Endothelial cell of umbilical vein (primary cell): ENCODE results near the gene DCUN1D4. TPM values are rescaled to one million over a fixed set of nuclear protein-coding genes. Genes with fewer than 3 reads are reported as not detected.

Experiments
- BruUV-seq: library from RNA; stranded (reverse); fragments of 400-500 nt; replicated peaks from 2 replicates; lab custom pipeline; 2021; lab: Mats Ljungman, UMichigan
- CTCF ChIA-PET: fragments of 300-600, 350-600 bp; sonication (Branson Sonifier 250); formaldehyde crosslinking; loops from one replicate; lab custom pipeline; 2021; ENCODE audit warnings: antibody characterized with exemption, inconsistent platforms; lab: Charles Lee
- POLR2A ChIA-PET: fragments of 300-600, 350-600 bp; sonication (Branson Sonifier 250); formaldehyde crosslinking; loops from one replicate; lab custom pipeline; 2021; ENCODE audit warnings: antibody characterized with exemption, inconsistent platforms; lab: Charles Lee
- DNase-seq: peaks from one replicate; pipeline ENCODE4 v3.0.0-alpha.2; 2011; ENCODE audit warnings: low read depth, low spot score
- FAIRE-seq: peaks from 2 replicates; lab custom pipeline; 2011; peaks lifted over from hg19 to GRCh38; lab: Jason Lieb, UNC
- H2AFZ ChIP-seq: 2 replicates; pipeline ENCODE4 v1.6.0; 2012; ENCODE audit warnings: low read depth, low read length, control low read depth, inconsistent platforms
- H3K27ac ChIP-seq: 2 replicates; pipeline ENCODE4 v1.5.1; 2011; ENCODE audit warnings: low read depth, mild to moderate bottlenecking, control low read depth, low read length, moderate library complexity; ENCODE audit not compliant: insufficient read depth
- H3K27me3 ChIP-seq, 2 experiments: 2 replicates each; pipeline versions ENCODE4 v1.6.0 to v1.6.1; 2011; ENCODE audit warnings: low read length in 2 of 2, mixed read lengths in 1 of 2; ENCODE audit not compliant: control insufficient read depth in 2 of 2, insufficient read depth in 2 of 2
- H3K36me3 ChIP-seq, 2 experiments: 2 replicates in 1 of 2; 3 replicates in 1 of 2; pipeline ENCODE4 v1.5.1; 2011; ENCODE audit warnings: low read length in 2 of 2, mild to moderate bottlenecking in 1 of 2, moderate library complexity in 1 of 2; ENCODE audit not compliant: control insufficient read depth in 2 of 2, insufficient read depth in 2 of 2; ENCODE audit errors: extremely low read depth in 1 of 2
- H3K4me1 ChIP-seq: 3 replicates; pipeline ENCODE4 v1.5.1; 2011; ENCODE audit warnings: mild to moderate bottlenecking, low read length; ENCODE audit not compliant: control insufficient read depth, insufficient read depth; ENCODE audit errors: extremely low read depth
- H3K4me2 ChIP-seq: 2 replicates; pipeline ENCODE4 v1.6.1; 2011; ENCODE audit warnings: low read length, control low read depth, mixed read lengths; ENCODE audit not compliant: insufficient read depth
- H3K4me3 ChIP-seq, 3 experiments: fragments of 200-600 bp in 1 of 3; sonication (generic), shearing (Covaris generic) in 1 of 3; replicated peaks in 1 of 3; 2 replicates each; pipeline ENCODE4 v1.5.1; 2011 to 2016; ENCODE audit warnings: control low read depth in 3 of 3, low read length in 3 of 3, mild to moderate bottlenecking in 2 of 3, inconsistent platforms in 1 of 3, low read depth in 1 of 3, moderate library complexity in 1 of 3; ENCODE audit not compliant: insufficient read depth in 1 of 3
- H3K79me2 ChIP-seq: 2 replicates; pipeline ENCODE4 v1.6.0; 2012; ENCODE audit warnings: low read length, inconsistent platforms; ENCODE audit not compliant: control insufficient read depth, insufficient read depth
- H3K9ac ChIP-seq: replicated peaks from 2 replicates; pipeline ENCODE3; 2011; ENCODE audit warnings: low read length, control low read depth; ENCODE audit not compliant: insufficient read depth; ENCODE audit errors: extremely low read depth
- H3K9me1 ChIP-seq: replicated peaks from 3 replicates; pipeline ENCODE4 v1.6.0; 2011; ENCODE audit warnings: mild to moderate bottlenecking, low read length; ENCODE audit not compliant: control insufficient read depth, insufficient read depth; ENCODE audit errors: extremely low read depth
- H3K9me3 ChIP-seq: replicated peaks from 2 replicates; pipeline ENCODE4 v1.5.1; 2012; ENCODE audit warnings: low read length, inconsistent platforms; ENCODE audit not compliant: control insufficient read depth, insufficient read depth
- H4K20me1 ChIP-seq: replicated peaks from 2 replicates; pipeline ENCODE3; 2011; ENCODE audit warnings: mild to moderate bottlenecking, low read length; ENCODE audit not compliant: control insufficient read depth, insufficient read depth; ENCODE audit errors: extremely low read depth
- EZH2 ChIP-seq: IDR thresholded peaks from 2 replicates; pipeline ENCODE4 v1.6.1; 2012; ENCODE audit warnings: borderline replicate concordance, low read depth, mild to moderate bottlenecking, moderate library complexity, low read length, inconsistent platforms; ENCODE audit not compliant: severe bottlenecking
- FOS ChIP-seq: IDR thresholded peaks from 2 replicates; pipeline ENCODE4 v1.6.1; 2011; ENCODE audit warnings: mild to moderate bottlenecking, low read length, moderate library complexity, borderline replicate concordance; ENCODE audit not compliant: insufficient read depth
- GATA2 ChIP-seq: IDR thresholded peaks from 2 replicates; pipeline ENCODE4 v1.7.0; 2011; ENCODE audit warnings: low read depth, mild to moderate bottlenecking, moderate library complexity, mixed read lengths, low read length; ENCODE audit not compliant: insufficient read length, insufficient read depth
- JUN ChIP-seq: IDR thresholded peaks from 2 replicates; pipeline ENCODE4 v1.6.1; 2011; ENCODE audit warnings: borderline replicate concordance, low read depth; ENCODE audit not compliant: insufficient read length, insufficient read depth
- MYC ChIP-seq: IDR thresholded peaks from one replicate; pipeline ENCODE4 v1.6.1; 2011; ENCODE audit warnings: mild to moderate bottlenecking, low read depth, low read length
- POLR2A ChIP-seq: IDR thresholded peaks from 2 replicates; pipeline ENCODE4 v1.6.1; 2012; ENCODE audit warnings: low read depth, mild to moderate bottlenecking, control low read depth, low read length
- POLR2AphosphoS5 ChIP-seq: IDR thresholded peaks from 2 replicates; pipeline ENCODE4 v1.6.1; 2012; ENCODE audit warnings: low read depth, mild to moderate bottlenecking, control low read depth, low read length, moderate library complexity; ENCODE audit not compliant: insufficient read depth
- dilution Hi-C: fragments of 300-500 bp; cut with MboI; formaldehyde crosslinking; loops from one replicate; pipeline ENCODE4 v1.15.0; 2019; ENCODE audit warnings: low sequenced_read_pairs; ENCODE audit not compliant: extremely low pct_ligation_motif_present
- intact Hi-C: fragments of 100-400 bp; cut with micrococcal nuclease; formaldehyde crosslinking; loops from one replicate; pipeline ENCODE4 v1.10.0; 2022
- polyA plus RNA-seq, 4 experiments: library from polyadenylated mRNA; depleted of rRNA in 3 of 4; stranded (reverse) in 3 of 4; unstranded in 1 of 4; fragments of >200 nt; gene quantifications; 2 replicates each; pipeline versions ENCODE4 v1.2.1 to v1.2.3, GENCODE V29; 2011 to 2012; ENCODE audit warnings: missing spikeins in 1 of 4
- total RNA-seq: library from RNA; stranded (reverse); gene quantifications from 2 replicates; pipeline ENCODE4 v1.2.3, GENCODE V29; 2021
- TF ChIP-seq, protein P1 (sequence below): IDR thresholded peaks from 2 replicates; pipeline ENCODE4 v1.6.1; 2011; ENCODE audit not compliant: insufficient read depth, insufficient read length
- TF ChIP-seq, protein P2 (sequence below), 2 donors: IDR thresholded peaks; 1 replicate in 1 of 2; 2 replicates in 1 of 2; pipeline ENCODE4 v1.5.1; 2011; ENCODE audit warnings: low read length in 2 of 2, mild to moderate bottlenecking in 2 of 2, moderate library complexity in 2 of 2, control low read depth in 1 of 2, inconsistent platforms in 1 of 2, low read depth in 1 of 2; ENCODE audit not compliant: insufficient read depth in 1 of 2; ENCODE audit errors: extremely low read depth in 1 of 2

Gene DCUN1D4
- total and polyA plus RNA-seq, 2 donors (not counting 3 experiments of a cell fraction or from before 2014, with no cell fraction given) = 24.8 to 50.6 TPM

DNA sequence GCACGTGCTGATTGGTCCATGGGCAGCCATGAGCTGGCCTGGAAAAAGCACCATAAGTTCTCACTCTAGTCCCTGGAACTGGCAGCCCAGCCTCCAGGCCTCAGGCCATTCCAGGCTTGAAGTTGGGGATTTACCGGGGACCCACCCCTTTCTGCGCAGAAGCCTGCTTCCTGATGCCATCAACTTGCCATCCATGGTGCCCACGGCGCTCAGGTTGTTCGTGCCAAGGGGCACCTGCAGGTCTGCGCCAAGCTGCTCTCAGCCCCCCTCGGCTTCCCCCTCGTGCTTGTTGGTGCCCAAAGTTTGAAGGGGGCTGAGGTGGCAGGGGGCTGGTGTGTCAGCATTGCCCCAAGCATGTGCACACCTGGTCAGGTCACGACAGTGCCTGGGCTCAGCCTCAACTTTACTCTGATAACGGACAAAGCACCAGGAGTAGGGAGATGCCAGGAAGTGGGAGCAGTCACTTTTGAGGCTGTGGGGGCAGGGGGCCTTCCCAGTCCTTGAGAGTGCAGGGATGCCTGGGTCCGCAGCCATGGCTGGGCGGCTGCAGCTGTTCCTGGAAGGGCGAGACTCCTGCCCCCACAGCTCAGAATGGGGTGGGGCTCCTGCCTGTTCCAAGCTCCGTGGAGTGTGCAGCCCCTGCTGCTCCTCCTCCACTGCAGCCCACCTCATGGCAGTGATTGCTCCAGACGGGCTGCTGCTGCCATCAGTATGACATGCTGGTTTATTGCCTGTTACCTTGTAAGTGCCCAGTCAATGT, 24.9 kb downstream of the DCUN1D4 start:
- peaks cover 15 to 31% of the 10 kb centered on the region in 2 experiments for H3K36me3 ChIP-seq
- intact Hi-C loops = no loop called here
- H3K9me3 ChIP-seq = no peaks in the 10 kb centered on the region
- H3K4me2 ChIP-seq = no peak overlapping the region
- POLR2A ChIA-PET = no interaction called here
- TF ChIP-seq POLR2A = no peak
- no peak for TF ChIP-seq POLR2AphosphoS5
- TF ChIP-seq, protein P1, sequence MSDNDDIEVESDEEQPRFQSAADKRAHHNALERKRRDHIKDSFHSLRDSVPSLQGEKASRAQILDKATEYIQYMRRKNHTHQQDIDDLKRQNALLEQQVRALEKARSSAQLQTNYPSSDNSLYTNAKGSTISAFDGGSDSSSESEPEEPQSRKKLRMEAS = no peak
- TF ChIP-seq MYC = no peak
- no peak for TF ChIP-seq JUN
- H3K9ac ChIP-seq = no peak overlapping the region
- no peak overlapping the region for H3K4me3 ChIP-seq
- peaks cover under 1% of the 10 kb centered on the region for H3K79me2 ChIP-seq
- no peak overlapping the region for H3K27ac ChIP-seq
- DNase-seq = no peak
- H4K20me1 ChIP-seq = no peaks in the 10 kb centered on the region
- no peaks in the 10 kb centered on the region for H3K27me3 ChIP-seq
- dilution Hi-C loops = no loop called here
- no peaks in the 10 kb centered on the region for H3K4me1 ChIP-seq
- BruUV-seq = no TSS peak
- CTCF ChIA-PET = interaction anchor here (0.7 to 1.3 kb wide), 2 partner anchors 15 to 18 kb away, joined by 3 to 5 read pairs; no protein-coding TSS in a partner anchor
- no peak for FAIRE-seq
- no peaks in the 10 kb centered on the region for H3K9me1 ChIP-seq
- H2AFZ ChIP-seq = no peak overlapping the region

DNA sequence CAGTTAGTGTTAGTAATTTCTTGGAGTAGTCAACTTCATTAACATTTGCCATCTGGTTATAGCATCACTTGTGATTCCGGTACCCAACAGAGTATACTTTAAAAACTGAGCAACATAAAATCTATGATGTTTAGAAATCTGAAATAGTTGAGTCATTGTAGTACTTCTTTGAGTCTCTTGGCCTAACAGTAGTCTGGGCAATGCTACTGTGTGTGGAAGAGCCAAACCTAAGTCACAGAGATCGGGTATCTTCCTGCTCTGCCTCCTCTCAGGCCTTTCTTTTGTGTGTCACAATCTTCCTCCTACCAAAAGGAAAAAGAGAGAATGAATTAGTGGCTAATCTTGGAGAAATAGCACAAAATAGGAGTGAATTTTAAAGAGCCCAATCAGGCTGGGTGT, 25.5 kb downstream of the DCUN1D4 start:
- Histone ChIP-seq H3K79me2 (no peaks in the 10 kb centered on the region), H3K4me1 (no peaks in the 10 kb centered on the region), H3K9me3 (no peaks in the 10 kb centered on the region), H3K36me3 (peaks cover 13 to 31% of the 10 kb centered on the region in 2 experiments), H3K27me3 (no peaks in the 10 kb centered on the region), H2AFZ (no peak overlapping the region), H3K4me2 (no peak overlapping the region), H3K4me3 (no peak overlapping the region), H4K20me1 (no peaks in the 10 kb centered on the region), H3K9me1 (no peaks in the 10 kb centered on the region), H3K9ac (no peak overlapping the region), H3K27ac (no peak overlapping the region)
- ChIA-PET CTCF (interaction anchor here (0.7 kb wide), 1 partner anchor 21 kb away, joined by 4 read pairs; no protein-coding TSS in a partner anchor), POLR2A (no interaction called here)
- DNase-seq (no peak), FAIRE-seq (no peak)
- dilution Hi-C loops = no loop called here
- no TSS peak for BruUV-seq
- intact Hi-C loops = no loop called here
- TF ChIP-seq POLR2A (no peak), JUN (no peak), GATA2 (no peak), FOS (no peak), POLR2AphosphoS5 (no peak), EZH2 (no peak), MYC (no peak)
- TF ChIP-seq, protein P1 = no peak
- TF ChIP-seq, protein P2, sequence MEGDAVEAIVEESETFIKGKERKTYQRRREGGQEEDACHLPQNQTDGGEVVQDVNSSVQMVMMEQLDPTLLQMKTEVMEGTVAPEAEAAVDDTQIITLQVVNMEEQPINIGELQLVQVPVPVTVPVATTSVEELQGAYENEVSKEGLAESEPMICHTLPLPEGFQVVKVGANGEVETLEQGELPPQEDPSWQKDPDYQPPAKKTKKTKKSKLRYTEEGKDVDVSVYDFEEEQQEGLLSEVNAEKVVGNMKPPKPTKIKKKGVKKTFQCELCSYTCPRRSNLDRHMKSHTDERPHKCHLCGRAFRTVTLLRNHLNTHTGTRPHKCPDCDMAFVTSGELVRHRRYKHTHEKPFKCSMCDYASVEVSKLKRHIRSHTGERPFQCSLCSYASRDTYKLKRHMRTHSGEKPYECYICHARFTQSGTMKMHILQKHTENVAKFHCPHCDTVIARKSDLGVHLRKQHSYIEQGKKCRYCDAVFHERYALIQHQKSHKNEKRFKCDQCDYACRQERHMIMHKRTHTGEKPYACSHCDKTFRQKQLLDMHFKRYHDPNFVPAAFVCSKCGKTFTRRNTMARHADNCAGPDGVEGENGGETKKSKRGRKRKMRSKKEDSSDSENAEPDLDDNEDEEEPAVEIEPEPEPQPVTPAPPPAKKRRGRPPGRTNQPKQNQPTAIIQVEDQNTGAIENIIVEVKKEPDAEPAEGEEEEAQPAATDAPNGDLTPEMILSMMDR (IDR thresholded peaks at IDR 0.05; ENCODE audit: extremely low read depth in 1 of 2, insufficient read depth in 1 of 2, low read depth in 1 of 2, low read length in 2 of 2) = no peak
